Ramos (cell line): ENCODE data around the gene PEX5L.
"Not testable (repeated sequence)": the region's sequence is repeated elsewhere in the genome, so short reads cannot be mapped to it uniquely, and the experiment has no call there.

Source experiments
- in situ Hi-C: fragments of 300-500 bp; cut with MboI; formaldehyde crosslinking; loops from one replicate; pipeline ENCODE4 v1.14.3; 2022; ENCODE audit warnings: low sequenced_read_pairs; ENCODE audit not compliant: unreplicated experiment

Gene PEX5L, protein sequence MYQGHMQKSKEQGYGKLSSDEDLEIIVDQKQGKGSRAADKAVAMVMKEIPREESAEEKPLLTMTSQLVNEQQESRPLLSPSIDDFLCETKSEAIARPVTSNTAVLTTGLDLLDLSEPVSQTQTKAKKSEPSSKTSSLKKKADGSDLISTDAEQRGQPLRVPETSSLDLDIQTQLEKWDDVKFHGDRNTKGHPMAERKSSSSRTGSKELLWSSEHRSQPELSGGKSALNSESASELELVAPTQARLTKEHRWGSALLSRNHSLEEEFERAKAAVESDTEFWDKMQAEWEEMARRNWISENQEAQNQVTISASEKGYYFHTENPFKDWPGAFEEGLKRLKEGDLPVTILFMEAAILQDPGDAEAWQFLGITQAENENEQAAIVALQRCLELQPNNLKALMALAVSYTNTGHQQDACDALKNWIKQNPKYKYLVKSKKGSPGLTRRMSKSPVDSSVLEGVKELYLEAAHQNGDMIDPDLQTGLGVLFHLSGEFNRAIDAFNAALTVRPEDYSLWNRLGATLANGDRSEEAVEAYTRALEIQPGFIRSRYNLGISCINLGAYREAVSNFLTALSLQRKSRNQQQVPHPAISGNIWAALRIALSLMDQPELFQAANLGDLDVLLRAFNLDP

DNA sequence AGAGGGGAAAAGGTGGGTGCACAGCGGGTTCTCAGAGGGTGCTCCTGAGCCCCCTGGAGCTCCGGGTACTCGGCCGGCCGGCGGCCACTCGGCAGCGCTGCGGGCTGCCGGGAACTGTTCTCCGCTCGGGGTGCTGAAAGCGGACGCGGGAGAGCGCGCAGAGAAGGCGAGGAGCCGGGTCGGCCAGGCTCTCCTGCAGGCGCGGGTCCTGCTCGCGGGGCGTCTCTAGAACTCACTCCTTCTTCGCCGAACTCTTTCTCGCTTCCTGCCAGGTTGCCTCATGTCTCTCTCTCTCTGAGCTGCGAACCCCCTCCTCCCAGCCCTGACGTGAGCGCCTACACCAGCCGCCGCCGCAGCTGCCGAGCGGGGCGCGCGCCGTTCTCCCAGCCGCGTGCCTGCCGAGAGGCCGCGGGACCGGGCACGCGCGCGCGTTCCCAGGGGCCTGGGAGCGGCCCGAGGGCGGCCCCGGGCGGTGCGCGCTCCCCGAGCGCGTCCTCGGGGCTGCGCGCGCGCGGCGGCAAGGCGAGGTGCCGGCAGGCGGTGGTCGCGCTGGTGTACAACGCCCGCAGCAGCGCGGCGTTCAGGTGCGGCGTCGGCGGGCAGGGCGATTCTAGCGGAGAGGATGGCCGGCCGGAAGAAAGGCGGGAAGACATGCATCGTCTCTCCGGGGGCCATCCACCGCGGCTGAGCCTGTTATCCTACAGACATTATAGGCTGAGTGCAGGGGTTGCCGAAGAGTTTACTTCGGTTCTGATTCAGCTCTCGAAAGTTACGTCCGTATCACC, at the start of gene PEX5L:
Gene PEX5L, minus strand, starts transcription at position 267 of the 785 bp plus-strand sequence. CDS start 338 bp downstream, outside the sequence.
- in situ Hi-C loops = no loop called here

DNA sequence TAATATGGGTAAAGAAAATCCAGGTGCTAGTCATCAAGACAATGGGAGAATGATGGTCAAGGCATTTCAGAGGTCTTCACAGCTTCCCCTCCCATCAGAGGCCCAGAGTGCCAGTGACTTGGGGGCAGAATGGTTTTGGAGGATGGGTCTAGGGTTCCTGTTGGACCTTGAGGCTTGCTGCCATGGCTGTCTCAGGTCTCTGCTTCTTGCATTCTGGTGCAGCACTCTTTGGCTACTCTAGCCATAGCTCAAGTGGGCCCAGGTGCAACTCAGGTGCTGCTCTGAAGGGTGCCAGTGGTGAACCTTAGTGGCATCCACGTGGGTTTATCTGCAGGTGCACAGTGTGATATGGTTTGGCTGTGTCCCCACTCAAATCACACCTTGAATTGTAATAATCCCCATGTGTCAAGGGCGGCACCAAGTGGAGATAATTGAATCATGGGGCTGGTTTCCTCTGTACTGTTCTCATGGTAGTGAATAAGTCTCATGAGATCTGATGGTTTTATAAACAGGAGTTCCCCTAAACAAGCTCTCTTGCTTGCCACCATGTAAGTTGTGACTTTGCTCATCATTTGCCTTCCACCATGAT, 48.5 kb upstream of the PEX5L start:
- in situ Hi-C loops = no loop called here

DNA sequence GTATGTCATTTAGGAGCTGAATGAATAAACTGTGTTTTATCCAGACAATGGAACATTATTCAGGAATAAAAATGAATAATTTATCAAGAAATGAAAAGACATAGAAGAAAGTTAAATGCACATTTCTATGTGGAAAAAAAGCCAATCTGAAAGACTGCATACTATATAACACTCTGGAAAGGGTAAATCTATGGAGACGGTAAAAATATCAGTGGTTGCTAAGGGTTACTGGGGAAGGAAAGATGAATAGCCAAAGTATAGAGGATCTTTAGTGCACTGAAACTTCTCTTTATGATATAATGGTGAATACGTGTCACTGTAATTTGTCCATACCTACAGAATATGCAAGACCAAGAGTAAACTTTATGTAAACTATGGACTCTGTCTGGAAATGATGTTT, 46.0 kb upstream of the PEX5L start:
- in situ Hi-C loops = no loop called here

DNA sequence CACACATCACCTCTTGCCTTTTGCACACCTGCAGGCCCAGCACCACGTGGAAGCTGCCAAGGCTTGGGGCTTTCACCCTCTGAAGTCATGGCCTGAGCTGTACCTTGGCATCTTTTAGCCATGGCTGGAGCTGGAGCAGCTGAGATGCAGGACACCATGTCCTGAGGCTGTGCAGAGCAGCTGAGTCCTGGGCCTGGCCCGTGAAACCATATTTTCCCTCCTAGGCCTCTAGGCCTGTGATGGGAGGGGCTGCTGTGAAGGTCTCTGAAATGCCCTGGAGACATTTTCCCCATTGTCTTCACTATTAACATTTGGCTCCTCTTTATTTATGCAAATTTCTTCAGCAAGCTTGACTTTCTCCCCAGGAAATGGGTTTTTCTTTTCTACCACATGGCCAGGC, 41.9 kb upstream of the PEX5L start:
- in situ Hi-C loops = no loop called here

DNA sequence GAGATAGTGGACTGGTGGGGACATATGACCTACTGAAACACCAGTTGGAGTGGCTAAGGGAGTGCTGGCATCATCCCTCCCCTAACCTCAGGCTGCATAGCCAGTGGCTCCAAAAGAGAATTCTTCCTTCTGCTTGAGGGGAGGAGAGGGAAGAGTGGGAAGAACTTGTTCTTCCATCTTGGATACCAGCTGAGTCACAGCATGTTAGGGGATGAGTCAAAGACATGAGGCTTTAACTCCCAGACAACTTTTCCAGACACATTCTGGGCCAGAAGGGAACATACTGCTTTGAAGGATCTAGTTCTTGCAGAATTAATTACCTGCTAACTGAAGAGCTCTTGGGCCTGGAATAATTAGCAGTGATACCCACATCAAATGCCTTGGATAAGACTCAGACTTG, 36.8 kb upstream of the PEX5L start:
- in situ Hi-C loops = no loop called here

DNA sequence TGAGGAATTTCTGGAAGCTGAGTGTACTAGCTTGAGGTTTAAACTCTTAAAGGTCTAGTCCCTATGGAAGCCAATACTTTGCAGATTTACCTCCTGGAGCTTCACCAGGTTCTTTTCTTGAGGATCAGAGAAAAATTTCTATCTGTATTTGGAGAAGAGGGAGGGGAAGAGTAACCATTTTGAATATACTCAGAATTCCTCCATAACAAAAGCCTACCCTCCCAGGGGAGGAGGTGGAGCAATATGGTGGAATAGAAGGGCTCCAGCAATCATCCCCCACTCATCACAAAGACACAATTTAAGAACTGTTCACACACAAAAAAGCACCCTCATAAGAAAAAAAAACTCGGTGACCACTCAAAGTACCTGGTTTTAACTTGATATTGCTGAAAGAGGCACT, 36.0 kb upstream of the PEX5L start:
- in situ Hi-C loops = no loop called here

DNA sequence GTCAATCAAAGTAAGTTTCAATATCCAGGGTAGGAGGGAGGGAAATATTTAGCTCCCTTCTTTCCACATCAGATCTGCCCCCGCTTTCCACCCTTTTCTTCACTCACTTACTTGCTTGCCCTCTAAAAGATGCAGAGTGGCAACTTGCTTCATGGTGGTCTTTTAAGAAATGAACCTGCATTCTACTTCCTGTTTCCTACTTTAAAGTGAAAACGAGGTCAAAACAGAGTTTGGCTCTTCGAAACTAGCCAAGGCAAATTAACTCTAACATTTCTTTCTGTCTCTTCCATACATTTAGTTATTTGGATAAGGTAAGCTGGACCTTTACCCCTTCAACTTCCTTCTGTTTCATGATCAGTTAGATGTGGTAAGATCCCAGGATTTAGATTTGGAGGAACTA, 34.2 kb upstream of the PEX5L start:
- in situ Hi-C loops = no loop called here

DNA sequence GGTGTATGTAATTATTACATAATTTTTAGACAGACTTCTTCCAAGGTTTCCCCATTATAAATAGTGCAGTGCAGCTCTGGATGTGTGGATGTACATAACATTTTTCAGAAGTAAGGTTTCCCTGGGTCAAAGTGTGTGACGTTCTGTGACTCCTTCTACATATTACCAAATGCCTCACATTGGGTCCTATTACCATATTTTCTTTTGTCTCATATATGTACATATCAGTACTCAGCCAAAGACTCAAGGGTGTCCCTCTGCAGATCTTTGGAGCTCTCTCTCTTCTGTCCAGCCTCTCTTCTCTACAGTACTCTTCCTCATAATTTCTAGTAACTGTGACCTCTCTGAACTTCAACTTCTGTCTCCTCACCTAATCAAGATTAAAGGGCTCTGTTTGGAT, 31.3 kb upstream of the PEX5L start:
- in situ Hi-C loops = no loop called here

DNA sequence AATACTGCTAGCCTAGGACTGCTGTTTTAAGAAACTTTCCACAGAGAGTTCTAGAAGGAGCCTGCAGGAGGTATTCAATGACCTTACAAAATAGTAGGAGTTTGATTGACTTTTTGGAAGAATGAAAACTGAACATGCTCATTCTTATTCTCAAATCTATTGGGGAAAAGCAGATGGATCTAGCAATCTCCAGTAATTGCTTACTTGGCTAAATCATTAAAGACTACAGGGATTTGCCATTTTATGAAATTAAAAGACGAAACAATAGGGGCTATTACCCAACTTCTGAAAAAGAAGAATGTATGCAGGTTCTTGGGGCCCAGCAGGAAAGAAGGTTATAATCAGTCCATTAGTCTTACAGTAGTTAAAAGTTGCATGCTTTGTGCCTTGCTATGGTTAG, 29.9 kb upstream of the PEX5L start:
- in situ Hi-C loops = no loop called here

DNA sequence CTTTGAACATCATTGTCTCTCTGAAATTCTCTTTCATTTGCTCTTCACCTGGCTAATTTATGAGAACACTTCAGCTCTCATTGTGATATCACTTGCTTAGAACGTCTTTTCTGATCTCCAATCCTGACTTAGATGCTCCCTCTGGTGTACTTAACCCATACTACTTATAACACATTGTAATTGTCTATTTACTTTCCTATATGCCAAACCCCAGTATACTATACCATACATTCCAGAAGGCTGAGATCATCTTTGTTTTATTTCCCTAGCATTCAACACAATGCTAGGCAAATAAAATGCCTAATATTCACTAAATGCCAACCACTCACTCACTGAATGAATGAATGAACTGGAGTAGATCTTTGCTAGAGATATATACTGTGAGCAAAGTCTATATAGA, 27.0 kb upstream of the PEX5L start:
- in situ Hi-C loops = no loop called here

DNA sequence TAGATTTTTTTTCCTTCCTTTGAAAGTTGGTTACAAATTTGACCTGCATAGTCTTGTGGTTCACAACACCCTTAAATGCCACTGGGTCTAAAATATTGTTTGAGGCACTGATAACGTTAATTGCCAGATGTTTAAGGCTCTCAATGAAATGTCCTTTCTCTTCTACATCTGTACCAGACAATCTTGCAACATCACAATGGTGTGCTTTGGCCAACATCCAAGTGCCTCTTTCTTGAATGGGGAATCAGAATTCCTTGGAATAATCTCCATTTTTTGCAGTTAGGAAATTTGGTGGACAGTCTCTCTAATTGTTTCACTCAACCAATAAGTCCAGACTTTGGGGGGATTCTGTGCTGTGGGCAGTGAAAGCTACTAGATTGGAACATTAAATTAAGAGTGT, 26.0 kb upstream of the PEX5L start:
- in situ Hi-C loops = no loop called here

DNA sequence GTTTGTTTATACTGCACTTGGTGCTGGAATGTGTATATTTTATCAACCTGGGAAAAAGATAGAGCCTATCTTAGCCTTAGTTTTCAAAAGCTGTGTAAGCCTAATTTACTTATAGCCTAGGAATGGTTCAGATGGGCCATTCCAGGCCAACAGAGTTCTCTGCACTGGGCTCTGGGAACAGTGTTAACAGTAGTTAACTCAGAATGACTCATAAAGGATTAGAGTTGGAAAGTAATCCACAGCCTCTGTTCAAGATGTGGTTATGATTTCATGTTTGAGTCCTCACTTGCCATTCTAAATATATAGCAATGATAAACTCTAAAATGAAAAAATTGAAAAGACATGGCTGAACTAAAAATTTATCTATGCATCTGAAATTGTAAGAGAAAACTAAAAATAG, 22.6 kb upstream of the PEX5L start:
- in situ Hi-C loops = no loop called here

DNA sequence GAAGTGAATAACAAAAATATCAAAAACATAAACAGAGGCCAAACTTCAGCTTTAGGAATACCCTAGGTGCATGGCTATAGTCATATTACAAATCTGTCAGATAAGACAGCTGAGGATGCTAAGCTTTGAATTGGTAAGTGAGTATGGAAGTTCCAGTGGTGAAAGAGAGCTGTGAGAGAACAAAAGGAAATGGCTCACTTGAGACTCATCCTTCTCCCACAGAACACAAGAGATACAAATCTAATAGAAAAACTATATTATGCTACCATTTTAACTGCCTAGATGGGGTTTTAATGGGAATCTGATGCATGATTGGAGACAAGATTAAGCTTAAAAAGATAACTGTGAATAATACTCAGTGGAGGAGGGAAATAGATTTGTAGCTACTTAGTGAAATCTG, 21.5 kb upstream of the PEX5L start:
- in situ Hi-C loops = no loop called here

DNA sequence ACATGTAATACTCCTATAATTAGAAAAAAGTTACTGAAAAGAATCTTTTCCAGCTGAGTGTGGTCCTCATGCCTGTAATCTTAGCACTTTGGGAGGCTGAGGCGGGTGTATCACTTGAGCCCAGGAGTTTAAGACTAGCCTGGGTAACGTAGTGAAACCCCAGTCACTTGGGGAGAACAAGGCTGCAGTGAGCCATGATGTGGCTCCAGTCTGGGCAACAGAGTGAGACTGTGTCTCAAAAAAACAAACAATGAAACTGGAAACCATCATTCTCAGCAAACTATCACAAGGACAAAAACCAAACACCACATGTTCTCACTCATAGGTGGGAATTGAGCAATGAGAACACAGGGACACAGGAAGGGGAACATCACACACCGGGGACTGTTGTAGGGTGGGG, 18.9 kb upstream of the PEX5L start:
- in situ Hi-C loops = not testable (repeated sequence)

DNA sequence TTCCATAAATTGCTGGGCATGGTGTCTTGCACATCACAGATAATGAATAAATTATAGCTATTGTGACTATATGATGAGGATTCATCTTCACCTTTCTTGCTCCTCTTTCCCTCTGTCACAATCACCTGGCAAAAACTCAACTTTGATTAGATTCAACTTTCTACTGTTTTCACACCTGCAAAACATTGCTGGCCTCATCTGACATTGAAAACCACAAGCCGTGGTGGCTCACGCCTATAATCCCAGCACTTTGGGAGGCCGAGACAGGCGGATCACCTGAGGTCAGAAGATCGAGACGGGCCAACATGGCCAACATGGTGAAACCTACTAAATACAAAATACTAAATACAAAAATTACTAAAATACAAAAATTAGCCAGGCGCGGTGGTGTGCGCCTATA, 12.7 kb upstream of the PEX5L start:
- in situ Hi-C loops = no loop called here

DNA sequence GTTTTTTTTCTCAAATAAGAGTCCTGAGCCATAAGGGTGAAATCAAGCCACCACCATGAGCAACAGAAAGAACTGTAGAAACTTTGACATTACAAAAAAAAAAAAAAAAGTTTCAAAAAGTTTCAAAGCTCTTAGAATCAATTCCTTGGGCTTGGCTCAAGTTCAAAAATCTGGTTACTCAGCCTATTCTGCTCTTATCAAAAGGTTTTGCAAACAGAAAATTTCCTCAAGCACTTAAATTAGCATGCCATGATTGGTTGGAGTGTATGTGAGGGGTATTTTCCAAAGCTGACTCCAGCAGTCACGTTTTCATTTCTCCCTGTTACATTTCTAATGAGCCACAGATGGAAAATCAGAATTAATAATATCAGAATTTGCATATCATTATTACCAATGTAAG, 12.1 kb upstream of the PEX5L start:
- in situ Hi-C loops = no loop called here

DNA sequence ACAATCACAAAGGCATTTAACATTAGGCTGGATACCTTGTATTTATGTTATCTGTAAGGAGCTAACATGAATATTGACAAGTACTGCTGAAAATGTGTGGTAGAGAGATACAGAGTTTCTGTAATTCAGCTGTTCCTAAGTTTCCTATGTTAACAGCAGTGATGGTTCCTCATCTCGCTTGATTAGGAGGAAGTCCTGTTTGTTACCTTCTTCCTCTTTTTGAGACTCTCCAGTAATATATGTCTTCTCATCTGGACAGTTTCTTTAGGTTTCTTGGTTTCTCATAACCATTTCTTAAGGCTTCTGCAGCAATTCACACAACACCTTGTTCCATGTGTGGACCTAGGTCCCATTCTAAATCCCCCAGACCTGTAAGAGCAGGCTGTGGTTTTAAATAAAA, 11.4 kb upstream of the PEX5L start:
- in situ Hi-C loops = no loop called here

DNA sequence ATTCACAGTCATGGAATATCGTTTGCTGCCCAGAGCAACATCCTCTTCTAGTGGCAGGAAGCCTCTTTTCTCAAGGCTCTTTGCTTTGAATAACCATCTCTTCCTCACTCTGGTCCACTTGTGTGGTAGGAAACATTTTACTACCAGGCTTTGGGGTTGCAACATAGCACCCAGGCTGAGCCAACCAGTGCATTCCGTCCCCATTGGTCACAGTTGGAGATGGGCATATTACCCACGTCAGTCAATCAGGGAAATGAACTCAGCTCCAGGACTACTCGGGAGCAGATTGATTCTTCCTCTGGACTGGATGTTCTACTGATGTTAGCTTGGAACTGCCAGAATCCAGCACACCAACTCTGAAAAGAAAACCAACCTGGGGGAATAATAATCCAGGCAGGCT, 4.2 kb upstream of the PEX5L start:
- in situ Hi-C loops = no loop called here

DNA sequence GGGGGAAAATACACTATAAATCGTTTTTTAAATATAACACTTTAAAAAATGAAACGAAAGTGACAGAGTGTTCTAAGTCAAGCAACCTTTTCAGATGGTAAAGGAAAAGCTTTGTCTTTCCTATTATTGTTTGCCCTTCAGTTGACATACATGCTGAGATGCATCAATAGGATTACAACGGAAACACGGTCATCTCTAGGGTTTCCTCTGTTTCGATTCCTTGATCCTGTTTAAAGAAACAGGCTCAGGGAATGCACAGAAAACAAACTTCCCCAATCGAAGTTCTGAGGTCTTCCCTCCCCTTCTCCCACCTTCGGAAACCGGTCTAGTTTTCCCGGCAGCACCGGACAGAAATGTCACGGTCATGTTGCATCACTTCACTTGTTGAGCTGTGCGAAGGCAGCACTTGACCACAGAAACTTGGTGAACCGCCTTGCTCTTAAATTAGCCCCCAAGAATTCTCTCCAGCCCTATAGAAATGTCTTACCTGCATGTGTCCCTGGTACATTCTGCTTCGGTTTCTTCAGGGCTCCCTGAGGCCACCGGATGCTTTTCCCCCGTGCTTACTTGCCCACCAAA, 556 bp downstream of the PEX5L start:
- in situ Hi-C loops = no loop called here

DNA sequence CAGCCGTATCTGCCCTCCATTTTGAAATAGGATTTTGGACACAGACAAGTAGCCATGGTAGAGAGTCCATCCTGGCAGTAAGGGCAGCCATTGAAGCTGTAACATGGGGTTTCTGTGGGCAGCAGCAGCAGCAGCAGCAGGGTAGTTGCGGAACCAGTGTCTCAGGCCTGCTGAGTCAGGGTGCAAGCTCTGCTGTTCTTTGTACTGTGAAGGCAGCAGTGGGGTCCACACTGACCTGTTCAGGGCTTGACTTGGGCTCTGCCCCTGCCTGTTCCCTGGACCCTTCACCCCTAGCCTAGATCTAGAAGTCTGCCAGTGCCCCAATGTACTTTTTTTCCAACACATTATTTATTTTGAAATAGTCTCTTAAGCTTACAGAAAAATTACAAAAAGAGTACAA, 9.7 kb downstream of the PEX5L start:
- in situ Hi-C loops = no loop called here

DNA sequence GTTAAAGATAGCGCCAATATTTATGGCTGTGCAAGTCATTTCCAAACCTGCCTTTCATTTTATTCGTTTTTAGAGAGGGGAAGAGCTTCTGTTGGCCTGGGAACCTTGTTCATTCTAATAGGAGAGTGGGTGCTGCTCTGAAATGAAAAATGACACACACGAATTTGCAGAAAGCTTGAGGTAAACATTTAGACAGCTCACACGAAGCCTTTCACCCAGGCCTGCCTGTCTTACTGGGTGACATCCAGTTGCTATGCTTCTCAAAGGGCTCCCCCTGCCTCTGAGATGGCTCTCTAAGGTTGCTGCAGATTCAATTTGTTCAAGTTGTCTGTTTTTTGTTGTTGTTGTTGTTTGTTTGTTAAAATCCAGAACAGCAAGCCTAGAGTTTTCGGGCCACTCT, 18.2 kb downstream of the PEX5L start:
- in situ Hi-C loops = no loop called here
